HG03060 (cell line): ENCODE data around the gene STRIP1.
"Not testable (repeated sequence)": the region's sequence is repeated elsewhere in the genome, so short reads cannot be mapped to it uniquely, and the experiment has no call there.

Experiments
- ATAC-seq: cut with Tn5 transposase; IDR thresholded peaks from one replicate; pipeline ENCODE4 v1.9.1; 2021; ENCODE audit warnings: low read depth, moderate number of reproducible peaks; ENCODE audit not compliant: unreplicated experiment

The STRIP1 gene

GRCh38 chr1:110067893-110068645 is 33.6 kb downstream of the STRIP1 start:
- no peak for ATAC-seq

GRCh38 chr1:110068646-110069403 is 34.4 kb downstream of the STRIP1 start:
- no peak for ATAC-seq

- no peak for ATAC-seq
These were observed 35.2 kb downstream of the STRIP1 start for GRCh38 chr1:110069404-110070281.

- no peak for ATAC-seq
These were observed 35.9 kb downstream of the STRIP1 start for GRCh38 chr1:110070282-110070669.

GRCh38 chr1:110070671-110071242 is 36.3 kb downstream of the STRIP1 start, which contains the start of gene ALX3:
ALX3 (minus strand) TSS chr1:110070672; CDS start chr1:110070612, 60 bp downstream.
- ATAC-seq = no peak

DNA sequence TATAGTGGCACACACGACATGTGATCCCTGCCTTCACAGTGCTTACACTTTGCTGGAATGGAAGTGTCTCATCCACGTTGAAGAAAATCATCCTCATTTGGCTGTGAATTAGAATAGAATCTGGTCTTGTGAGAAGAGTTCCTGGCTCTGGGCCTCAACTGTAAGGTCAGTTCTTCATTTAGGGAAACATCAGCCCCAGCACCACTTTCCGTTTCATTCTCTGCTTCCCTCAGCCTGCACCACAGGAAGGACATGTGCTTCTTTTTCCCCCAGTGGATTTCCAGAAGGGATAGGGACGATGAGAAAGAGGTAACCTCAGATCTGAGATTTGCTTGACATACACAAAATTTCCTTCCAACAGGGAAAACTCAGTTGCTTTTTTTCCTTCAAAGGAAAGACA is 39.7 kb downstream of the STRIP1 start:
- ATAC-seq = no peak

- no peak for ATAC-seq
These were observed 42.5 kb downstream of the STRIP1 start for GRCh38 chr1:110076789-110077500.

- not testable (repeated sequence) for ATAC-seq
These were observed 45.6 kb downstream of the STRIP1 start for GRCh38 chr1:110079995-110080394.

DNA sequence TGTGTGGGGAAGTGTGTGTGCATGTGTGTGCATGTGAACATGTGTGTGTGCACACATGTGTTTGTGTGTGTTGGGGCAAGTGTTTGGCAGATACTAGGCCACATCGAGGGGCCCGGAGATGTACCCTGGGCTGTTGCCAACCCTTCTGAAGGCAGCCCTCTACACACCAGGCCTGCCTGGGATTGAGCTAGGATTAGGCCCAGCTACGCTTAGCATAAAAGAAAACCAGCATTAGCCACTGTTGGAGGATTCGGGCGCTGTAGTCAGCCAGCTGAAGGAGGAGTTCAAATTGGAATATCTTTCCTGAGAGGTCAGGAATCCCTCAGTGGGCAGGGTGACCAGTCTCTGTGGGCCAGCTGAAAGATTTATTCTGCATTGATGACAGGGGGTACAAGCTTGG is 46.6 kb downstream of the STRIP1 start:
- ATAC-seq = no peak

DNA sequence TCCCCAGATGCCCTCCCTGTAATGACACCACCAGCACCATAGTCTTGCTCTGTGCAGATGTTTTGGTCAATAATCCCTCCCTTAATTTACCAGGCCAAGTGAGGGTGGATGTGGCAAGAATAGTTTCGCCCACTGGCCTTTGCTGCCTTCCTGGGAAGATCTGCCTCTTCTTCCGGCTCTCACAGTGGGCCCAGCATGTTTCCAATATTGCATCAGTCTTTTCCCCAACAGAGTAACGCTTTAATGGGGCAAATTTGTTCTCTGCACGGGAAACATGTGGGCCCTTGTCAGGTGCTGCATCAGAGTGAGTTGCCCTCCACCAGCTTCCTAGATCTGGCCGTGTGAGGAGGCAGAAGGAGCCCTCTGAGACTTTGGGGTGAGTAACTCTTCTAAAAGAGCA is 48.1 kb downstream of the STRIP1 start:
- no peak for ATAC-seq

GRCh38 chr1:110083061-110083865 is 48.8 kb downstream of the STRIP1 start:
- ATAC-seq = no peak

DNA sequence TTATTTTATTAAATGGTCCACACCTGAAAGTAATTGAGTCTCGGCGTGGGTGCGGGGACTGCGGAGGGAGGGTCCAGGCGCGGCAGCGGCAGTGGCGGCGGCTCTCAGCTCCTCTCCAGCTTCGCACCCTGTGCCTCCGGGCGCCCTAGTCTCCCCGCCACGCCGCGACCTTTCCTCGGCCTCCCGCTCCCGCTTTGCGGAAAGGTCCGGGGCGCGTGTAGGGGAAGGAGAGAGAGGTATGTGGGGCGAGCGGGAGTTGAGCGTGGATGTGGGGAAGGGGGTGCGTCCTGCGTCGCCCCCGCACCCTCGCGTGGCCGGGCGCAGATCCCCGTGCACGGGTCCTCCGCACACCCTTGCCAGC is 49.4 kb downstream of the STRIP1 start:
- no peak for ATAC-seq

GRCh38 chr1:110084227-110085078 is 50.0 kb downstream of the STRIP1 start:
- no peak for ATAC-seq

DNA sequence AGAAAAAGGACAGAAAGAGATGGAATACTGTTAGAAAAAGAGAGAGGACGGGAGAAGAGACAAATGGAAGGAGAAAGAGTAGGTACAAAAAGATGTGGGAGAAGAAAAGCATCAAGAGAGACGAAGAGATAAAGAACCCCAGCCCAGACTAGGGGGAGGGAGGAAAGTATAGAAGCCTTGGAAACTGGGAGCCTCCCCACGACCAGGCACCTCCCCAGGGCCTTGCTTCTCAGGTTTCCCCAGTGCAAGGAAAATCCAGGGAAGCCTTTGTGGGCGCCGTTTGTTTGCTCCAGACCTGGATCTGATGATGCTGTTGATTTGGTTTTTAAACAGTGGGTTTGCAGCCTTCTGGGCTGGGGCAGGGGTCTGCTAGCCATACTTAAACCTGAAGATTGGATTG is 51.2 kb downstream of the STRIP1 start:
- ATAC-seq = no peak

DNA sequence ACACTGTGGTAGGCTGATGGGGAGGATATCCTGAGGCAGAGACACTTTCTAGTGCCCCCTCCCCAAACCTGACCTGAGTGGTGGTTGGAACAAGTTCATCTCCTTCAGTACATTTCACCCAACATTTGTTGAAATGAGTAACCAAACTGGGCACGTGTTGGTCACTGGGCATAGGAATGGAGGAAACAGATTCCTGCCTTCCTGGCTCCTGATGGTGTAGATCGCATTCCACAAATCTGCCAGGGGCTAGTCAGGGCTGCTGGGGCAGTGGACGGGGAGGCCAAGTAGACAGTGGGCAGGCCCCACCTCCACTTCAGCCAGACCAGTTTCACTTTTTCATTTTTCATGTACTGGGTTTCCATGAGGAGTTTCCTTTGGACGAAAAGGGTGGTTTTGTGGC is 52.5 kb downstream of the STRIP1 start:
- no peak for ATAC-seq

GRCh38 chr1:110087812-110088738 is 53.7 kb downstream of the STRIP1 start:
- no peak for ATAC-seq

DNA sequence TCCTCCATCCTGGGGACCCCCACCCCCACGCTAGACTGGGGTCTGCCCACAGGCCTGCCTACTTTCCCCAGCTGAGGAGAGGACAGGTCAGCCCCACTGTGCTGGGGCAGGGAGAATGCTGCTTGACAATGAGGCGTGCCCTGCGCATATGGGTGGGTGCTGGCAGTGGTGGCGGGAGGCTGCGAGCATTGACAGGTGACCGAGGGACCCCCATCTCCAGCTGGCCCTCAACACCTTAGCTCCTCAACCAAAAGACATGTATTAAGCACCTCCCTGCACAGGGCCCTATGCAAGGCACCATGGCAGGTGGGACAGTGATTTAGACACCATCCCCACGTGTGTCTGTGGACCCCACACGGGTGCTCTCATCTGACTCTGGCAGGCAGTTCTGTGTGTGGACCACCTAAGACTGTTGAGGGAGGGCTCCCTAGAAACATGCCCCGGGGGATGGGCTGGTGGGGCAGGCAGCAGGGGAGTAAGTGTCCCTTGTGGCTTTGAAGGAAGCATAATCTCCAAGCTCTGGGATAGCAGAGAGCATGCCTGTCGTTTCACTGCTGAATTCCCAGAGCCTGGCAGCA is 54.4 kb downstream of the STRIP1 start:
- no peak for ATAC-seq
